Body of pancreas (tissue), 4 donors: ENCODE measurements around the gene RYR3.

ENCODE experiments used
- POLR2A ChIP-seq, 3 donors: fragments of 450-650 bp; IDR thresholded peaks; one replicate each; pipeline ENCODE4 v1.6.1; 2016; ENCODE audit warnings: antibody characterized with exemption in 3 of 3, mild to moderate bottlenecking in 2 of 3
- TF ChIP-seq, protein P1 (sequence below), 7 experiments: fragments of 450-650 bp in 4 of 7; fragments of 200-600 bp in 3 of 7; sonication (generic) in 3 of 7; IDR thresholded peaks; one replicate each; pipeline ENCODE4 v1.5.1; 2016 to 2019; ENCODE audit warnings: antibody characterized with exemption in 7 of 7

- TF ChIP-seq, protein P1, sequence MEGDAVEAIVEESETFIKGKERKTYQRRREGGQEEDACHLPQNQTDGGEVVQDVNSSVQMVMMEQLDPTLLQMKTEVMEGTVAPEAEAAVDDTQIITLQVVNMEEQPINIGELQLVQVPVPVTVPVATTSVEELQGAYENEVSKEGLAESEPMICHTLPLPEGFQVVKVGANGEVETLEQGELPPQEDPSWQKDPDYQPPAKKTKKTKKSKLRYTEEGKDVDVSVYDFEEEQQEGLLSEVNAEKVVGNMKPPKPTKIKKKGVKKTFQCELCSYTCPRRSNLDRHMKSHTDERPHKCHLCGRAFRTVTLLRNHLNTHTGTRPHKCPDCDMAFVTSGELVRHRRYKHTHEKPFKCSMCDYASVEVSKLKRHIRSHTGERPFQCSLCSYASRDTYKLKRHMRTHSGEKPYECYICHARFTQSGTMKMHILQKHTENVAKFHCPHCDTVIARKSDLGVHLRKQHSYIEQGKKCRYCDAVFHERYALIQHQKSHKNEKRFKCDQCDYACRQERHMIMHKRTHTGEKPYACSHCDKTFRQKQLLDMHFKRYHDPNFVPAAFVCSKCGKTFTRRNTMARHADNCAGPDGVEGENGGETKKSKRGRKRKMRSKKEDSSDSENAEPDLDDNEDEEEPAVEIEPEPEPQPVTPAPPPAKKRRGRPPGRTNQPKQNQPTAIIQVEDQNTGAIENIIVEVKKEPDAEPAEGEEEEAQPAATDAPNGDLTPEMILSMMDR (IDR thresholded peaks at IDR 0.05): no peak
- no peak for TF ChIP-seq POLR2A (IDR thresholded peaks at IDR 0.05)
These were observed 47.1 kb downstream of the RYR3 start for GRCh38 chr15:33357845-33358244.
